ENCODE measurements around the gene SMG1.
"Not testable (repeated sequence)": the region's sequence is repeated elsewhere in the genome, so short reads cannot be mapped to it uniquely, and the experiment has no call there.

Gene SMG1

GRCh38 chr16:18789850-18790706 is 136.1 kb downstream of the SMG1 start, which contains the start of gene RPS15A:
Gene RPS15A (minus strand): TSS chr16:18790334. CDS start chr16:18789113, 1,221 bp downstream.
- peak; percentile 91 for DNase-seq (ENCODE audit: low spot score)
- Mint-ChIP-seq H3K36me3 (ENCODE audit: low read depth) (peaks cover 85% of the 10 kb centered on the region), H3K4me1 (ENCODE audit: low read depth) (peaks cover 46% of the 10 kb centered on the region), H3K9me3 (no peaks in the 10 kb centered on the region), H3K27me3 (ENCODE audit: low read depth) (no peaks in the 10 kb centered on the region), H3K27ac (peak within 1 kb of the TSS; percentile 94), H3K4me3 (peak within 1 kb of the TSS; percentile 99)

GRCh38 chr16:18789515-18789849 is 136.7 kb downstream of the SMG1 start:
- peaks cover 50% of the 10 kb centered on the region for H3K4me1 Mint-ChIP-seq (ENCODE audit: low read depth)

GRCh38 chr16:18788828-18789514 is 137.2 kb downstream of the SMG1 start:
- H3K36me3 Mint-ChIP-seq (ENCODE audit: low read depth): peaks cover 86% of the 10 kb centered on the region
- peaks cover 47% of the 10 kb centered on the region for H3K4me1 Mint-ChIP-seq (ENCODE audit: low read depth)

More at GRCh38 chr16:18789515-18789849, 136.7 kb downstream of the SMG1 start:
- H3K4me3 Mint-ChIP-seq: peak overlapping the region; percentile 99
- peak overlapping the region; percentile 94 for H3K27ac Mint-ChIP-seq
- no peaks in the 10 kb centered on the region for H3K9me3 Mint-ChIP-seq
- no peak for DNase-seq (ENCODE audit: low spot score)
- H3K36me3 Mint-ChIP-seq (ENCODE audit: low read depth): peaks cover 88% of the 10 kb centered on the region
- no peaks in the 10 kb centered on the region for H3K27me3 Mint-ChIP-seq (ENCODE audit: low read depth)

GRCh38 chr16:18784917-18785623 is 141.1 kb downstream of the SMG1 start:
- Mint-ChIP-seq H3K27me3 (ENCODE audit: low read depth) (no peaks in the 10 kb centered on the region), H3K9me3 (no peaks in the 10 kb centered on the region), H3K36me3 (ENCODE audit: low read depth) (peaks cover 68% of the 10 kb centered on the region), H3K4me1 (ENCODE audit: low read depth) (peaks cover 43% of the 10 kb centered on the region), H3K4me3 (peak overlapping the region; percentile 50), H3K27ac (peak overlapping the region; percentile 21)
- no peak for DNase-seq (ENCODE audit: low spot score)

More at GRCh38 chr16:18788828-18789514, 137.2 kb downstream of the SMG1 start:
- no peak for DNase-seq (ENCODE audit: low spot score)
- Mint-ChIP-seq H3K27ac (peak overlapping the region; percentile 94), H3K9me3 (no peaks in the 10 kb centered on the region), H3K27me3 (ENCODE audit: low read depth) (no peaks in the 10 kb centered on the region), H3K4me3 (peak overlapping the region; percentile 99)

- H3K9me3 Mint-ChIP-seq: no peaks in the 10 kb centered on the region
- H3K36me3 Mint-ChIP-seq (ENCODE audit: low read depth): peaks cover 56% of the 10 kb centered on the region
- no peak for DNase-seq (ENCODE audit: low spot score)
- H3K27me3 Mint-ChIP-seq (ENCODE audit: low read depth): no peaks in the 10 kb centered on the region
- no peak overlapping the region for H3K27ac Mint-ChIP-seq
- H3K4me1 Mint-ChIP-seq (ENCODE audit: low read depth): peaks cover 38% of the 10 kb centered on the region
- H3K4me3 Mint-ChIP-seq: no peak overlapping the region
Observed at GRCh38 chr16:18783430-18784341, 142.5 kb downstream of the SMG1 start.

- Mint-ChIP-seq H3K36me3 (ENCODE audit: low read depth) (peaks cover 49% of the 10 kb centered on the region), H3K4me1 (ENCODE audit: low read depth) (peaks cover 29% of the 10 kb centered on the region), H3K4me3 (no peak overlapping the region), H3K27me3 (ENCODE audit: low read depth) (no peaks in the 10 kb centered on the region), H3K27ac (no peak overlapping the region), H3K9me3 (no peaks in the 10 kb centered on the region)
- DNase-seq (ENCODE audit: low spot score): no peak
Observed at GRCh38 chr16:18782697-18783429, 143.3 kb downstream of the SMG1 start.

GRCh38 chr16:18781232-18781631 is 145.0 kb downstream of the SMG1 start:
- not testable (repeated sequence) for H3K9me3 Mint-ChIP-seq; H3K27me3 Mint-ChIP-seq (ENCODE audit: low read depth); H3K4me3 Mint-ChIP-seq; DNase-seq (ENCODE audit: low spot score); H3K27ac Mint-ChIP-seq
- Mint-ChIP-seq H3K36me3 (ENCODE audit: low read depth) (peaks cover 38% of the 10 kb centered on the region), H3K4me1 (ENCODE audit: low read depth) (peaks cover 20% of the 10 kb centered on the region)

GRCh38 chr16:18780460-18781026 is 145.7 kb downstream of the SMG1 start:
- not testable (repeated sequence) for H3K27me3 Mint-ChIP-seq (ENCODE audit: low read depth); H3K9me3 Mint-ChIP-seq; DNase-seq (ENCODE audit: low spot score); H3K27ac Mint-ChIP-seq; H3K4me3 Mint-ChIP-seq
- peaks cover 31% of the 10 kb centered on the region for H3K36me3 Mint-ChIP-seq (ENCODE audit: low read depth)
- H3K4me1 Mint-ChIP-seq (ENCODE audit: low read depth): peaks cover 16% of the 10 kb centered on the region

GRCh38 chr16:18777664-18778063 is 148.5 kb downstream of the SMG1 start:
- H3K4me1 Mint-ChIP-seq (ENCODE audit: low read depth); H3K27ac Mint-ChIP-seq; H3K27me3 Mint-ChIP-seq (ENCODE audit: low read depth); H3K9me3 Mint-ChIP-seq; H3K36me3 Mint-ChIP-seq (ENCODE audit: low read depth); H3K4me3 Mint-ChIP-seq; DNase-seq (ENCODE audit: low spot score): not testable (repeated sequence)

- DNase-seq (ENCODE audit: low spot score); H3K4me3 Mint-ChIP-seq; H3K27ac Mint-ChIP-seq; H3K27me3 Mint-ChIP-seq (ENCODE audit: low read depth); H3K9me3 Mint-ChIP-seq; H3K4me1 Mint-ChIP-seq (ENCODE audit: low read depth): not testable (repeated sequence)
- peaks cover 10% of the 10 kb centered on the region for H3K36me3 Mint-ChIP-seq (ENCODE audit: low read depth)
Observed at GRCh38 chr16:18776334-18776733, 149.9 kb downstream of the SMG1 start.

- not testable (repeated sequence) for DNase-seq (ENCODE audit: low spot score); H3K4me1 Mint-ChIP-seq (ENCODE audit: low read depth); H3K4me3 Mint-ChIP-seq; H3K9me3 Mint-ChIP-seq; H3K27me3 Mint-ChIP-seq (ENCODE audit: low read depth); H3K27ac Mint-ChIP-seq
- H3K36me3 Mint-ChIP-seq (ENCODE audit: low read depth): peaks cover 14% of the 10 kb centered on the region
Observed at GRCh38 chr16:18774651-18775050, 151.6 kb downstream of the SMG1 start.

- H3K27ac Mint-ChIP-seq; DNase-seq (ENCODE audit: low spot score); H3K4me1 Mint-ChIP-seq (ENCODE audit: low read depth); H3K27me3 Mint-ChIP-seq (ENCODE audit: low read depth); H3K4me3 Mint-ChIP-seq; H3K9me3 Mint-ChIP-seq: not testable (repeated sequence)
- H3K36me3 Mint-ChIP-seq (ENCODE audit: low read depth): peaks cover 16% of the 10 kb centered on the region
Observed at GRCh38 chr16:18772171-18772570, 154.0 kb downstream of the SMG1 start.

Measured in T-helper 2 cell treated with Interferon-gamma antibody and Interleukin-4, amounts not matched to agents 5 μg/mL and 100 μg/mL, for 36 hours (primary cell).